Testis (tissue), 3 donors: ENCODE data around the gene ZNF365. TPM values are rescaled to one million over a fixed set of nuclear protein-coding genes. Genes with fewer than 3 reads are reported as not detected.

Experiments used
- DNase-seq: peaks from one replicate; pipeline ENCODE4 v3.0.0-alpha.2; 2019
- H3K27ac ChIP-seq, 2 donors: fragments of 200-600 bp; sonication (generic); one replicate each; pipeline ENCODE4 v1.5.1; 2019
- H3K27me3 ChIP-seq: fragments of 200-600 bp; sonication (generic); one replicate; pipeline ENCODE4 v1.5.1; 2019
- H3K36me3 ChIP-seq: fragments of 200-600 bp; sonication (generic); one replicate; pipeline ENCODE4 v1.5.1; 2017; ENCODE audit warnings: low read depth; ENCODE audit errors: missing control alignments
- H3K4me1 ChIP-seq: fragments of 200-600 bp; sonication (generic); one replicate; pipeline ENCODE4 v1.5.1; 2019
- H3K4me3 ChIP-seq, 2 donors: fragments of 200-600 bp; sonication (generic); one replicate each; pipeline ENCODE4 v1.5.1; 2017 to 2019
- H3K9me3 ChIP-seq: fragments of 200-600 bp; sonication (generic); one replicate; pipeline ENCODE4 v1.5.1; 2017
- POLR2A ChIP-seq: fragments of 450-650 bp; IDR thresholded peaks from one replicate; pipeline ENCODE4 v1.6.1; 2017; ENCODE audit warnings: antibody characterized with exemption, mild to moderate bottlenecking, moderate library complexity
- WGBS, 2 donors: methylation state at CpG; one replicate each; pipeline ENCODE4 v1.1.5; 2018; 5-methylcytosine and 5-hydroxymethylcytosine counted together
- intact Hi-C: fragments of 100-400 bp; cut with DNase I; formaldehyde crosslinking; loops from one replicate; pipeline ENCODE4 v1.15.1; 2023; ENCODE audit warnings: low total_unique reads
- polyA plus RNA-seq: library from polyadenylated mRNA; stranded (reverse); fragments of 350-450 nt; fragmentation: Illumina TruSeq; extraction: RNeasy Lipid Tissue Mini Kit (QIAGEN cat#74804); gene quantifications from one replicate; pipeline ENCODE4 v1.2.3, GENCODE V29; 2014; ENCODE audit warnings: low read depth, low replicate concordance; ENCODE audit not compliant: insufficient read depth
- total RNA-seq, 2 donors: library from RNA; depleted of rRNA; stranded (reverse); fragments of >200 nt; gene quantifications; one replicate each; pipeline ENCODE4 v1.2.3, GENCODE V29; 2016
- TF ChIP-seq, protein P1 (sequence below), 3 experiments: fragments of 450-650 bp in 2 of 3; fragments of 200-600 bp in 1 of 3; sonication (generic) in 1 of 3; IDR thresholded peaks; one replicate each; pipeline ENCODE4 v1.5.1; 2016 to 2019; ENCODE audit warnings: antibody characterized with exemption in 3 of 3, mild to moderate bottlenecking in 2 of 3, moderate library complexity in 1 of 3

Gene ZNF365
- total and polyA plus RNA-seq, 3 donors from 2014 or later: 1.0 to 2.8 (median 1.2) TPM

- no peak for DNase-seq
- Histone ChIP-seq H3K27me3 (no peaks in the 10 kb centered on the region), H3K27ac (no peak overlapping the region), H3K4me3 (no peak overlapping the region), H3K4me1 (no peaks in the 10 kb centered on the region), H3K36me3 (no peaks in the 10 kb centered on the region), H3K9me3 (no peaks in the 10 kb centered on the region)
- TF ChIP-seq, protein P1, sequence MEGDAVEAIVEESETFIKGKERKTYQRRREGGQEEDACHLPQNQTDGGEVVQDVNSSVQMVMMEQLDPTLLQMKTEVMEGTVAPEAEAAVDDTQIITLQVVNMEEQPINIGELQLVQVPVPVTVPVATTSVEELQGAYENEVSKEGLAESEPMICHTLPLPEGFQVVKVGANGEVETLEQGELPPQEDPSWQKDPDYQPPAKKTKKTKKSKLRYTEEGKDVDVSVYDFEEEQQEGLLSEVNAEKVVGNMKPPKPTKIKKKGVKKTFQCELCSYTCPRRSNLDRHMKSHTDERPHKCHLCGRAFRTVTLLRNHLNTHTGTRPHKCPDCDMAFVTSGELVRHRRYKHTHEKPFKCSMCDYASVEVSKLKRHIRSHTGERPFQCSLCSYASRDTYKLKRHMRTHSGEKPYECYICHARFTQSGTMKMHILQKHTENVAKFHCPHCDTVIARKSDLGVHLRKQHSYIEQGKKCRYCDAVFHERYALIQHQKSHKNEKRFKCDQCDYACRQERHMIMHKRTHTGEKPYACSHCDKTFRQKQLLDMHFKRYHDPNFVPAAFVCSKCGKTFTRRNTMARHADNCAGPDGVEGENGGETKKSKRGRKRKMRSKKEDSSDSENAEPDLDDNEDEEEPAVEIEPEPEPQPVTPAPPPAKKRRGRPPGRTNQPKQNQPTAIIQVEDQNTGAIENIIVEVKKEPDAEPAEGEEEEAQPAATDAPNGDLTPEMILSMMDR (IDR thresholded peaks at IDR 0.05): no peak
- no peak for TF ChIP-seq POLR2A
- intact Hi-C loops: no loop called here
- 82 to 85% methylated on average over 8 to 9 of the region's 9 CpGs for WGBS, 2 donors
These were observed 14.2 kb downstream of the ZNF365 start for GRCh38 chr10:62388328-62388727.

GRCh38 chr10:62390497-62391176 lies 16.5 kb downstream of the ZNF365 start:
- Histone ChIP-seq H3K27ac (no peak overlapping the region), H3K27me3 (no peaks in the 10 kb centered on the region), H3K4me3 (no peak overlapping the region), H3K4me1 (no peaks in the 10 kb centered on the region), H3K9me3 (no peaks in the 10 kb centered on the region), H3K36me3 (no peaks in the 10 kb centered on the region)
- WGBS, 2 donors: 95 to 97% methylated on average over 2 of the region's 2 CpGs
- TF ChIP-seq POLR2A: no peak
- TF ChIP-seq, protein P1 (IDR thresholded peaks at IDR 0.05): no peak
- intact Hi-C loops: no loop called here
- no peak for DNase-seq

DNA sequence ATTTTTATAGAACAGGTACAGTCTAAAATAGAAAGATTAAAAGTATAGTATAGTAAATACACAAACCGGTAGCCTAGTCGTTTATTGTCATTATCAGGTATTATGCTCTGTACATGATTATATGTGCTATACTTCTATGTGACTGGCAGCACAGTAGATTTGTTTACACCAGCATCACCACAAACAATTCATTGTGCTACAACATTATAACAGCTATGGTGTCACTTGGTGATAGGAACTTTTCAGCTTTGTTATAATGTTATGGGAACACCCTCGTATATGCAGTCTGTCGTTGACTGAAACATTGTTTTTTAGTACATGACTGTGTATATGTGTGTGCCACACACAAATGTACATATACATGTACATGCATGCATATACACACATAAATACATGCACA lies 19.1 kb downstream of the ZNF365 start:
- no peaks in the 10 kb centered on the region for H3K4me1 ChIP-seq
- no peak overlapping the region for H3K4me3 ChIP-seq
- no peak for DNase-seq
- TF ChIP-seq, protein P1 (IDR thresholded peaks at IDR 0.05): no peak
- no peak for TF ChIP-seq POLR2A
- no peaks in the 10 kb centered on the region for H3K9me3 ChIP-seq
- no peaks in the 10 kb centered on the region for H3K27me3 ChIP-seq
- H3K36me3 ChIP-seq: no peaks in the 10 kb centered on the region
- no peak overlapping the region for H3K27ac ChIP-seq
- 92% methylated on average over 4 of the region's 4 CpGs for WGBS, 2 donors
- intact Hi-C loops: no loop called here

GRCh38 chr10:62394556-62395018 lies 20.4 kb downstream of the ZNF365 start:
- WGBS, 2 donors: 66 to 70% methylated on average over 2 of the region's 2 CpGs

More at GRCh38 chr10:62394556-62395018, 20.4 kb downstream of the ZNF365 start:
- no peak overlapping the region for H3K27ac ChIP-seq
- TF ChIP-seq, protein P1 (IDR thresholded peaks at IDR 0.05): no peak
- no peak for TF ChIP-seq POLR2A
- H3K9me3 ChIP-seq: no peaks in the 10 kb centered on the region
- no peak overlapping the region for H3K4me3 ChIP-seq
- intact Hi-C loops: no loop called here
- no peak for DNase-seq
- no peaks in the 10 kb centered on the region for H3K36me3 ChIP-seq
- no peaks in the 10 kb centered on the region for H3K4me1 ChIP-seq
- no peaks in the 10 kb centered on the region for H3K27me3 ChIP-seq
